GM18867 (cell line): Measurements from ENCODE around the gene SMPD2.

Source experiments
- ATAC-seq: cut with Tn5 transposase; IDR thresholded peaks from one replicate; pipeline ENCODE4 v1.9.1; 2021; ENCODE audit warnings: mild to moderate bottlenecking, moderate library complexity; ENCODE audit not compliant: unreplicated experiment

SMPD2 gene

DNA sequence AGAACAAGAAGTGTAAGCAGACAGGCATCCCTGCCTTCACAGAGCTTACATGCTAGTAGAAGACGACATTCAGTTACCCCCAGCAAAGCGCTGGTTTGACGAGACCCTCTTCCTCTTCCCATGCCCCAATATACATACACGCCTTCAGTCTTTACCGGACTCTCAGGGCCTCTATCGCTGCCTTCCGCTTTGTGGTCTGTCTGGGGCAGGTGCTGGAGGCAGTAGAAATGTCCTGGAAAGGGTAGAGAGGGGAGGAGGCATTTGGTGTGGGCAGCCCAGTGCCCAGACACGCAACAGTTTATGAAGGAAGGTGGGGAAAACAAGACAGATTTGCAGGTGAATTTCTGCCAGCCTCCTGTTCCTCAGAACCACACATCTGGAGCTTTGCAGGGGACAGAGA is 6.0 kb downstream of the SMPD2 start:
- ATAC-seq = no peak

DNA sequence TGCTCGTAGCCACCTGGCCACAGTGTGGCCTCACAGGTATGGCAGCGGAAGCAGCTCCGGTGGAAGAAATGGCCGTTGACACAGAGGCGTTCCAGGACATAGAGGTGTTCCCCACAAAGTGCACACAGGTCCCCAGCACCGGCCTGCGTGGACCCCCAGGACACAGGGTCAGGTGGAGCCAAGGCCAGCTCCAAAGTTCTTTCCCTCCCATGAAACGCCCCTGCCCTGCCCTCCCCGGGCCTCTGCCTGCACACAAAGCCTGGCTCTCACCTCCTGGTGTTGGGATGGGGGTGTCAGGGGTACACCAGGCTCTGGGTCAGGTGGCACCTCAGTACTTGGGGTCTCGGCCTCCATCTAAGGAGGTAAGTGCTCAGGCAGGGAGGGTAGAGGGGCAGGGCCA is 6.6 kb downstream of the SMPD2 start:
- ATAC-seq = no peak

DNA sequence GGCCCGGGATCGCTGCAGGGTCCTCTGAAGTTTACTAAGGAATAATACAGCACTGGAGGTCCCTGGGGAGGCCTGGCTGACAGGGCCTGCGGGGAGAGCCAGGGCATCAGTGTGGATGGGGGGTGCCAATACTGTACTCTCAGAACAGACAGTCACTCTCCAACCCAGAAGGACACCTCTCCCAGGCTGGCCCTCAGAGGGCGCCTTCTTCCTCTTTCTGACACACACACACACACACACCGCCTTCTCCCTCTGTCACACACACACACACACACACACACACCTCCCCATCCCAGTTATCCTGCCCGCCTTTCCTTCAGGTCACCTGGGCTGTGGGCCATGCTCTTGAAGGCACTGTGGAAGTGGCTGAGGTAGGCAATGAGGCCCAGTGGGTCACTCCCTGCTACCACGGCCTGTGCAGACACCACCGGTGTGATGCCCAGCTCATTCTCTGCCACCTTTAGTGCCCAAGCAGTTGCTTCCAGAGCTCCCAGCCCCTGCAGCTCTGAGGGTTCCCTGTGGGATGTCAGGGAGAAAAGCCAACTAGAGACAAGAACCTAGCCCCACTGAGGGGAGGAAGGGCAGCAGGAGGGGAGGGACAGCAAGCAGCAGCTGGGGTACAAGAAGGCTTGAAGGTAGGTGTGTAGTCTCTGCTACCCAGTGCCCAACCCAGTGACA is 7.5 kb downstream of the SMPD2 start:
- ATAC-seq = no peak

DNA sequence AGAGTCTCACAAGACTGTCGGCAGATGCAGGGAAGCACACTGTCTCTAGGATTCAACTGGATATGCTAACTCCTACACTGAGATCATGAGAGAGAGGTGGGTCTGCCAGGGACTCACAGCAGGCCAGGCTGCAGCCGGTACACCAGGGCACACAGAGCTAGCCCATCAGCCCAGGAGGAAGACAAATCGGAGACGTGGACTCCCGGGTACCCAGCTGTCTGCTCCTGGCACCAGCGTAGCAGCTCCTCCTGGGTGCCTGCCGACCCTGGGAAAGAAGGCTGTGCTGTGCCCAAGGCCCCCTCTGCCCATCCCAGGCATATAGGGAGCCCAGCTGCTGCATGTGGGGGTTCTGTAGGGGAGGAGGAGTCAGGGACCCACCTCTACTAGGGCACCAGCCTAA is 8.1 kb downstream of the SMPD2 start:
- ATAC-seq = no peak

DNA sequence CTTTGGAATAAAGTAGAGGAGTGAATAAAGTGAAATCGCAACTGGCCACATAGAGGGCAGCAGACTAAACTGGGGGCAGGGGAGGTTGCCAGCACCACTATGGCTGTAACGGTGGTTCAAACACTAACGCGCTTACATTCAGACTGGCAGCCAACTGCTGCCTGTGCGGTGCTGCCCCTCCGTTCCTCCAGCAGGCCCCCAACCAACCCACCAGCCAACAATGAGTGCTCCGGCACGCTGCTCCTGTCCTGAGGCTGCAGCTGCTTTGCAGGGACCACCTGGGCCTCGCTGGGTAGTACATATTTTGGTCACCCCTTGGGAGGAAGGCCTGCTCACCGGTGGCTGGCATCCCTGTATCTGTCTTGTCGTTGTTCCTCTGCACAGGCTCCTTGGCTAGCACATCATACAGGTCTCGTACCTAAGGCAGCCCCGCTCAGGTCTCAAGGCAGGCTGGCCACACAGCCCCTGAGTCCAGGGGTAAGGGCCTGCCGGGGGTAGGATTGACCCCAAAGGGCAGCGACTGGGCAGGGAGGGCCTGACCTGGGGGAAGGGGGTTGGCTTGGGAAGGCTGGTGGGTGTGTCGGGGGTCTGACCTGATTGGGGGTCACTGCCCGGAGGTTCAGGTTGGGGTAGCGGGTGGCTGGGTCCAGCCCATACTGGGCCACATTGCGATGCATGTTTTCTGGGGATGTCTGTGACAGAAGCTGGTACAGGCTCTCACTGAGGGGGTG is 8.7 kb downstream of the SMPD2 start:
- ATAC-seq = no peak

DNA sequence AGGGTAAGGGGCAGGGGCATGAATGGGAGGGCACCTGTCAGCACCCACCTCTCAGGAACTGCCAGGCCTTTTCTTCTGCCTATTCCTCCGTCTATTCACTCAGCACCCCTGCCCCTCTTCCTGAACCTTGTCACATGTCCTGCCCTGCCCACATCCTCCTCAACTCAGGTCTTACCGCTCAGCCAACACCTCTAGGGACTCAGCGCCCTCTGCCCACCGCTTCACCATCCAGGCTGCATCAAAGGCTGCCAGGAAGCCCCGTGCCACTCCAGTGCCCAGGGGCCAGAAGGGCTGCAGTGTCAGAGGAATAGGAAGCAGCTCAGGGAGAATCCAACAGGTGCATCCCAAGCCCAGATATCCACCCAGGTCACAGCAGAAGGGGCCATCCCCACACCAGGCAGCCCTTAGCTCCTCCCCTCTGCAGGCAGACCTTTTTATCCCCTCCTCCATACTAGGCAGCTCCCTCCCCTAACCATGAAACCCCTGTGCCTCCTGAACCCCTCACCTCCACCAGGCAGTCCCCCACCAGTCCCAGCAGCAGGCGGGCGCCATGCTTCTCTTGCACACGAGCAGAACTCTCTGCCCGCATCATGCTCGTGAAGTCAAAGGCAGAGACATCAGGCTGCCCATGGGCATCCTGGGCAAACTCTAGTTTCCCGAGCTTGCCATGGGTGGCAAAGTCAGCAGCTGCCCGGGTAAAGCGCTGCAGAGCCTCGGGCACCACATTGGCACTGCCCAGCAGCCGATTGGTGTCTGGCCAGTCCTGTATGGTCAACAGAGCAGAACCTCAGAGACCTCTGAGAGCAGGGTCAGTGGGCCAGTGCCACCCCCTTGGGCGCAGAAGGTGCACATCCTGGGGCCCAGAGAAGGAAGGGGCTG is 9.5 kb downstream of the SMPD2 start:
- ATAC-seq = no peak

DNA sequence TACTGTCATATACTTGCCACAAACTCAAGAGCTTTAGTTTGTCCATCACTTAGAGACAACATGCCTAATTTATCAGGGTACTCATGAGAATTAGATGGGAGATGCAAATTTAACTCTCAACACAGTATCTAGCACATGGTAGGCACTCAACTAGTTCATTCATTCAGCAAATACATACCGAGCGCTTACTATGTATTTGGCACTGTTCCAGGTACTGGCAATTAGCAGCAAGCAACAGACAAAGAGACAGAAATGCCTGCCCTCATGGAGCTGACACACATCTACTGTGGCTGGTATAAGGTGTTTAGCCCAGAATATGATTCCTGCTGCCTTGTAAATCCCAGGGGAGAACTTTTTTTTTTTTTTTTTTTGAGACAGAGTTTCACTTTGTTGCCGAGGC is 10.3 kb downstream of the SMPD2 start:
- ATAC-seq = no peak

DNA sequence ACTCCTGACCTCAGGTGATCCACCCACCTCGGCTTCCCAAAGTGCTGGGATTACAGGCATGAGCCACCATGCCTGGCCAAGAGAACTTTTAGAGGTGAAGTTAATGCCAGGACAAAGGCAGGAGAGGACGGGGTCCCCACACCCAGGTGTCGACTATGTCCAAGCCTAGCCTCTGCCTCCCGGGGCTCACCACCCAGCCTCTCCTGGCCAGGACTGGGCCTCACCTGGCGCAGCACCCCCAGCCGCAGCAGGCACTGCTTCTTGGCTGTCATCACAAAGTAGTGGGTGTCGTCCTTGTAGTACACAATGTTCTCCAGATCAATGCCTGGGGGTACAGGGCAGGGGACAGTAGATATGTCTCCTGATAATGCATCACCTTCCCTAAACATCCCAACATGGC is 10.9 kb downstream of the SMPD2 start:
- no peak for ATAC-seq

DNA sequence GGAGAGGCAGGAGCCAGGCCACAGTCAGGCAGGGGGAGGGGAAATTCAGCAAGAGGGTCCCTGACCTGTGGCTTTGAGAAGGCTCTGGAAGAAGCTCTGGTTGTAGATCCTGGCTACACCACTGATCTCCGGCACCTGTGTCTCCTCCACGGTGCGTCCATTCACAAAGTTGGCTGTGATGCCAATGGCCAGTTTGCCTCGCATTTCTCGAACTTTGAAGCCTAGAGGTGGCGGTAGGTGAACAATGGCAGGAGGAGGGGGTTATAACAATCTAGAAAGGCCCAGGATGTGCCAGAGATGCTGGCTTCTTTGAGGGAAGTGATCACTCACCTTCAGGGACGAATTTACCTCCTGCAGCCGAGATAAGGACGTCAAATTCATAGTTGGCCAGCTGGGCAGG is 11.7 kb downstream of the SMPD2 start:
- ATAC-seq = no peak

DNA sequence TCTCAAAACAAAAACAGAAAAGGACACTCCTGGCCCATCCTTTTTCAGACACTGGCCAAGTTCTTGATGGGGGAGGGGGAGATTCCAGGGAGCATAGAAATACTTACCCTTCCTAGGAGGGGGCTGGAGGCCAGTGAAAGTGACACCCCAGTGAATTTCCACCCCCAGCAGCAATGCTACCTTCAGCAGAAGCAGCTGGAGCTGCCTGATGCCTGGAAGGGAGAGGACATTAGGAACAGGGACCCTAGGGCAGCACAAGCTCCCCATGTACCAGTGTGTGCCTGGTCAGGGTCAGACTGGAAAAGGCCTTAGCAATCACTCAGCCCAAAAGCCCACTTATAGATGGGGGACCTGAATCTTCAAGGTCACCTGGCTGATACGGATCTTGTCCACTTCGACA is 12.6 kb downstream of the SMPD2 start:
- ATAC-seq = no peak

DNA sequence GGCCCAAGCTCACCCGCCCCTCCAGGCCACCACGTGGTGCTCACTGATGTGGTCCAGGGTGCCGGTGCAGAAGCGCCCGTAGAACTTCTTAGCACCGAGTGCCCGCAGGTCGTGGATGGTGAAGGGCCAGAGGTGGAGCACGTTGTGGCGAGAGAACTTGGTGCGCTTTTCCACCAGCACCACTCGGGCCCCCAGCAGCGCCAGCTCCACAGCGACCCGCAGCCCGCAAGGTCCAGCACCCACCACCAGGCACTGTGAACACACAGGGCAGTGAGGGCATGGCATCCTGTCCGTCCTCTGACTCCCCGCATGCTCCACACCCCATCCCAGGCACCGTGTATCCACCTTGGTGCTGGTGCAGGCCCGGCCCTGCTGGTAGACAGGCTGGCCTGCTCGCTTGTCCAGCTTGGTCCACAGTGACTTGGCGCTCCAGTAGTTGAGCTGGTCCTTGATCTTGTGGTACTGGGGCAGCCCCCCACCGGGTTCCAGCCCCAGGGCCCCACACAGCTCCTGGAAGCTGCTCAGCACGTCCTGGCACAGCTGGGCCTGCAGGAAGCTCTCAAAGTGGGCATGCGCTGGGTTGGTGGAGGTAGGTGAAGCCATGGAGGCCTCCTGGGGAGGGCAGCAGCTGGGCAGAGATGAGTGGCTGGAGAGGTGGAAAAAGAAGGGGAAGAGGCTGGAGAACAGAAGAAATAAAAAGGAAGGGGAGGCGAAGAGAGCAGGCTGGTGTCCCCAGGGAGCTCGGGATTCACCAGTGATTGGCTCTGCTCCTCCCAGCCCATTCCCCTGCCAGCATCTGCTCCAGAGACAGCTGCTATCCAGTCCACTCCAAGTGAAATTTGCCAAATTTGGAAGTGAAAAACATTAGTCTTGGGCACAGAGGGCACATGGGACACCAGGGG is 13.3 kb downstream of the SMPD2 start:
- ATAC-seq = no peak

DNA sequence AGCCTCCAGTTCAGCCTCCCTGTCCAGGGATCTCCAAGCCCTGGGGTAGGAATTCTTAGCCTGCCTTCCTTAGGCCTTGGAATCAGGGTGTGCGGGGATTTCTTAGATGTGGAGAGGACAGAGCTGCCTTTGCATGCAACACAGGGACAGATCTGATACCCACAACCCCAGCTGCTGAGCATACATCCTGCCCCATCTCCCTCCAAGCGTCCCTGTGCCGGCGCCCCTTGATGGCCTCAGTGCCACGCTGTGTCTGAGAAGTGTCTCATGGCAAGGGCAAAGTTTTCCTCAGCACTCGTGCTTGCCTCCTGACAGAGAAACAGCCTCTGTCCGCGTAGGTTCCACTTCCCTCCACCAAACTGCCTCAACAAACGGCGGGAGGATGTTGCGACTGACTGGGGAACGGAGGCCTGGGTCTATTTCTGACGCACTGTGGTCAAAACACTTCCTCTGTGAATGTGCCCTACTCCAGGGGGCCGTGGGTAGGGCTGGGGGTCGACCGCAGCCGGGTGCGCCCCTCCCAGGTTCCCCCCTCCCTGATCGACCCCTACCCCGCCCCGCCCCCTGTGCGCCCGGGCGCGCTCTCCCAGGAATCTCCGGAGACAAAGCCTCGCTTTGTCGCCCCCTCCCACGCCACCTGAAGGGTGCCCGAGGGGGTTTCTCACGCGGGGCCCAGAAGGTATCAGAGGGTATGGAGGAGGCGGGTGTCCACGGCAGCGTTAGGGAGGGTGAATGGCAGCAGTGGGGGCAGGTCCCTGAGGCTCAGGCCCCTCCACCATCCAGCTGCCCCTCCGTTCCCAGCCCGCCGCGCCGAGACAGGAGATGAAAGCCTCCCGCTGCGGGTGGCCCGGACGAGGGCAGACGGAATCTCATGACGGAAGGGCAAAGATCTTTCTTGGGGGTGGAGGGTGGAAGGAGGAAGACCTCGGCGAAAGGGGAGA is 14.2 kb downstream of the SMPD2 start:
- ATAC-seq = peak; percentile 31

DNA sequence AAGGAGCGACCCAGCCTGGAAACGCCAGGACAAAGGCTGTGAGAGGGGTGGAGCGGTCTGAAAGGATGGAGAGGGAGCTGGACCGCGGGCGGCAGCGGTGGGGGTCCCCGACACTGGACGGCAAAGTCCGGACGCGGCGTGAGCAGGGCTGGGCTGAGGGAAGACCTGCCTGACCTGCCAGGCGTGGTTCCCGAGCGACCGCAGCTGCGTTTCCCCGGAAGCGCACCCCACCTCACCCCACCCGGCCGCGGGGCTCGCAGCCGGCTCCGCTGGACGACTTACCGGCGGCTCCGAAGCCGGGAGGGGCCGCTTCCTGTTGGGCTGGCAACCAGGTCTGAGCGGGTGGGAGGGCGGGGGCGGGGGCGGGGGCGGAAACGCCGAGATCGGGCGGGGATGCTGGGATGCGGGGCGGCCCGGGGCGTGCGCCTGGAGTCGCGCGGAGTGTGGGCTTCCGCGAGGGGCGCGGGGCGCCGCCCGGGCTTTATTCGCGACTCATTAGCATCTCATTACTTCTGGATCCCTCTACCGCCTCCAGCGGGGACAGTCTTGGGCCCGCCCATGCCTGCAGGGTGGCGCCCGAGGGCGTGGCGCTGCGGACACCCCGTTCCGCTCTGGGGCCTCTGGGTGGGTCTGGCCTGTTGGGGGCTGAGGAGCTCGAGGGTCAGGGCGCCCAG is 15.1 kb downstream of the SMPD2 start, which contains the start of gene MICAL1:
Gene MICAL1, minus strand, starts transcription at position 336 of the 674 bp plus-strand sequence. CDS start 1,576 bp downstream, outside the sequence.
- peak; percentile 68 for ATAC-seq

DNA sequence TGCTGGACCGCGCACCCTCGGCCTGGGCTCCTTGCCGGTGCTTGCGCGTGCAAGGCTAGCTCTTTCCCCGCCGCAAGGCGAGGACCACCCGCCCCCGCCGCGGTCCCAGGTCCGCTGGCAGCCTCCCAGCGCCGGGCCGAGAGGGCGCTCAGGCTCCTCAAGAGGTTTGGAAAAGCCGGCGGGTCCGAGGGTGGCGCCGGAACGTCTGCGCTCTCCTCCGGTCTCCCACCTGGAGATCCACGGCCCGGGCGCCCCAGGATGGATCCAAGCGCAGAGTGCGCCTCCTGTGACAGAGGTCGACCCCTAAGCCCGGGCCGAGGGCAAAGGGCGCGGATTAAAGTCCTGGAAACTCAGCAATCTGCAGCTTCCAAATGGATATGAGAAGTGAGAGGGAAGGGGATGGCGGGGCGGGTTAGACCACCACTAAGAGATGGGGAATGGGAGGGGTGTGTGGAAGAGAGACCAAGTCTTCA is 15.6 kb downstream of the SMPD2 start:
- ATAC-seq = no peak

DNA sequence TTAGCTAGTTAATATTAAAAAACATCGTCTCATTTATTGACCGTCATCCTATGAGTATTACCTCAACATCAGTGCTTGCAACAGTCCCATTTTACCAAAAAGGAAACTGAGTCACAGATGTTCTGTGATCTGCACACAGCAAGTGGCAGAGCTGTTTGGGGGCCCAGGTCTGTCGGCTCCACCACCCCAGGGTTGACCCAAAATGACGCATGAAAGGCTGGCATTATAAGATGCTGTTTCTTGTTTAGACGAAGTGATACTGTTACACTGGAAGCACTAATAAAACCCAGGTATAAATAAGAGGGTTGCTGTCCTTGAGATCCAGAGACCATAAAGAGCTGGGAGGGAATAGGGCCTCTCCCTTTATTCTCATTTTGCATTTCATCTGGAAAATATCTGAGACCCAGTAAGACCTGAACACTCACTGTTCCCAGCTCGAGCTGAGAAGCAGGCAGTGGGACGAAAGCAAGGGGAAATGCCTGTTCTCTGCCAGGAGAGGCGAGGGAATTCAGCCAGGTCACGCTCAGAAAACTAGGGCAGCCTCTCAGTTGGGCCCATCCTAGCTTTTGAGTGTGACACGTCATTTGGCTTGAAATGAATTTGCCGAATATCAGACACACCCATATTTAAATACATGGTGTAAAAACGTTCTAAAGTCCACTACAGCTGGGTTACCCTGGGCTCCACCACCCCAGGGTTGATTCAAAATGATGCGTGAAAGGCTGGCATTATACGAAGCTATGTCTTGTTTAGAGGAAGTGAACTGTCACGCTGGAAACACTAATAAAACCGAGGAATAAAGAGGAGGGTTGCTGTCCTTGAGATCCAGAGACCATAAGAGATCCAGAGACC is 16.4 kb downstream of the SMPD2 start:
- no peak for ATAC-seq

DNA sequence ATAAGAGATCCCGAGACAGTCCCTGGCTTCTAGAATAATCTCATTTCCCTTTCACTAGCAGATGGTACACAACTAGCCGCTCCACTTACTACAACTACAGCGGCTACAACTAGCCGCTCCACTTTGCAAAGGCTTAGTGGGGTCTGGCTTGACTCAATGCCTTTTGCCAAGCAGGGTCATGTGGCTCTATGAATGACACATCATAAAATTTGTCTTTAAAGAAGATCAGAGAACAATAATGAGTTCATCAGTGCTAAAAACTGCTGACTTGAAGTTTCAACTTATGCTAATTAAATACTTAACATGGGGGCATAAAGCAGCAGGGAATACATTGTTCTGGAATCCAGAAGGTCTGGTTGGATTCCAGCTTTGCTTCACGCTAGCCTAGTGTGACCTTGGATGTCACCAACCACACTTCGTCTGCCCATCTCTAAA is 17.1 kb downstream of the SMPD2 start:
- ATAC-seq = no peak

DNA sequence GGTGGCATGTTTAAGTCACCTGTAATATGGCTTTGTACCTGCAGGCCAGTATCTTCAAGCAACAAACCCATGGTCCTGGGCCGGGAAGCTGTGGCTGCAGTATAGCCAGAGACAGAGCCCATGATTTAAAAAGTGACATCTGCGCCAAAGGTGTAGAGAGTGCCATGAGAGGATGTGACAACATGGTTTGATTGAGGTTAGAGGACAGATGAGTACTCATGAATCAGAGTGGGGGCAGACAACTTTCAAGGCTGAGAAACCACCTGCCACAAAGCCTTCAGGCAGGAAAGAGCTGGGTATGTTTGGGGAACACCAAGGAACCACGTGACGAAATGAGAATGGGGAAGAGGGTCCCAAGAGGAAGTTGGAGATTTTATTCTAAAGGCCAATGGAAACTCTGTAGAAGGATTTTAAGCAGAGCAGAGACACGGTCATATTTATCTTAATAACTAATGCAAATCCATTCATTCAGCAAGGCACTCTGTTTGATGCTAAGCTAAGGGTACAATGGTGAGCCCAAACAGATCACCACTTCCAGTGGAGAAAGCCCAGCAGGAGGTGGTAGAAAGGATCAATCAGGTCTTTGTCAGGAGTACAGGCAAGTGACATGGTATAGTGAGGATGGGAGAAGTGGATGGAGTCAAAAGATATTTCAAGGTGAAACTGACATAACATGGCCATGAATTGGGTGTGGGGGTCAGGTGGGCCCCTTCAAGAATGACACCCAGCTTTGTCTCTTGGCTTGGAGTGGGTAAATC is 18.4 kb downstream of the SMPD2 start:
- ATAC-seq = no peak
